Inferior parietal cortex (tissue), 1 donor: Measurements from ENCODE around the gene IZUMO4.

Experiments used
- DNase-seq: peaks from one replicate; pipeline ENCODE4 v3.0.0-alpha.2; 2016; ENCODE audit errors: extremely low spot score

The IZUMO4 gene, protein sequence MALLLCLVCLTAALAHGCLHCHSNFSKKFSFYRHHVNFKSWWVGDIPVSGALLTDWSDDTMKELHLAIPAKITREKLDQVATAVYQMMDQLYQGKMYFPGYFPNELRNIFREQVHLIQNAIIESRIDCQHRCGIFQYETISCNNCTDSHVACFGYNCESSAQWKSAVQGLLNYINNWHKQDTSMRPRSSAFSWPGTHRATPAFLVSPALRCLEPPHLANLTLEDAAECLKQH

GRCh38 chr19:2096480-2097202, at the start of gene IZUMO4:
Gene IZUMO4, plus strand, starts transcription at chr19:2096915. Its CDS starts 31 bp downstream, at chr19:2096946.
- DNase-seq, result peak; percentile 97

DNA sequence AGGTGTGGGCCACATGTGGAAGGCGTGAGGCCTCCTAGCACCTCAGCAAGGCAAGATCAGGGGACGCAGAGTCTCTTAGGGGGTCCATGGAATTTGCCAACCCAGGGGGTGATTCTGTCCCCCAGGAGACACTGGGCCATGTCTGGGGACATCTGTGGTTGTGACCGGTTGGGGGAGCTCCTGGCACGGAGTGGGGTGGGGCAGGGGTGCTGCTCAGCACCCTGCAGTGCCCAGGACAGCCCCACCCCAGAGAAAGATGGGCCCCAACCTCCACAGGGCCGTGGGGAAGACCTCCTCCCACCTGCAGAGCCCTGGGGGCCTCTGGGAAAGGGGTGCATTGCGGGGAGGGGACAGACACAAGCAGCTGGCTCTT, 49.7 kb upstream of the IZUMO4 start:
- no peak for DNase-seq

DNA sequence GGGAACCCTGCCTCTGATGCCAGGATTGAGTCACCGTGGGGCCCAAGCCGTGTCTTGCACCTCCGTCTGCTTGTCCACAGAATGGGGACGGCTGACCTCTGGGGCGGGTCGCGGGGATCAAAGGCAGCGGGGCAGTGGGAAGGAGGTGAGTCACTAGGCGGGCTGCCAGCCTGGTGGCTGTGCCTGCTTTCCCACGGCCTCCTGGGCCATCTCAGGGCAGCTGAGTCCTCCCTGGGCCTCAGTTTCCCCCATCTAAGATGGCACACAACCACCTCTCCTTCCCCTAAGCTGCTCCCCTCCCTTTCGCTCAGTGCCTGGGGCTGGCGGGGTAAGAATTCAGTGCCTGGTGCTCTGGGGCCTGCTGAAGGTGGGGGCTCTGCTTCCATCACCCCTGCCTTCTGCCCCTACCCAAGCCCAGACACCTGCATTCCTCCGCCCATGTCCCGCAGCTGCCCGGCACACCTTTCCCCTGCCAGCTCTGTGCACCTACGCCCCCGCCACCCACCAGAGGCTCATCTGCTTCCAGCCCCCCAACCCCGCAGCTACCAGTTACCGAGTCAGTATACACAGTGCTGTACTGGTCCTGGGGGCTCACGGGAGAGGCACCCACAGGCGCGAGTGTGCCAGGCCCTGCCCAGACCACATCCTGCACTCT, 49.1 kb upstream of the IZUMO4 start:
- DNase-seq, result no peak

- DNase-seq, result no peak
Measured at GRCh38 chr19:2048104-2048958, 48.4 kb upstream of the IZUMO4 start.

DNA sequence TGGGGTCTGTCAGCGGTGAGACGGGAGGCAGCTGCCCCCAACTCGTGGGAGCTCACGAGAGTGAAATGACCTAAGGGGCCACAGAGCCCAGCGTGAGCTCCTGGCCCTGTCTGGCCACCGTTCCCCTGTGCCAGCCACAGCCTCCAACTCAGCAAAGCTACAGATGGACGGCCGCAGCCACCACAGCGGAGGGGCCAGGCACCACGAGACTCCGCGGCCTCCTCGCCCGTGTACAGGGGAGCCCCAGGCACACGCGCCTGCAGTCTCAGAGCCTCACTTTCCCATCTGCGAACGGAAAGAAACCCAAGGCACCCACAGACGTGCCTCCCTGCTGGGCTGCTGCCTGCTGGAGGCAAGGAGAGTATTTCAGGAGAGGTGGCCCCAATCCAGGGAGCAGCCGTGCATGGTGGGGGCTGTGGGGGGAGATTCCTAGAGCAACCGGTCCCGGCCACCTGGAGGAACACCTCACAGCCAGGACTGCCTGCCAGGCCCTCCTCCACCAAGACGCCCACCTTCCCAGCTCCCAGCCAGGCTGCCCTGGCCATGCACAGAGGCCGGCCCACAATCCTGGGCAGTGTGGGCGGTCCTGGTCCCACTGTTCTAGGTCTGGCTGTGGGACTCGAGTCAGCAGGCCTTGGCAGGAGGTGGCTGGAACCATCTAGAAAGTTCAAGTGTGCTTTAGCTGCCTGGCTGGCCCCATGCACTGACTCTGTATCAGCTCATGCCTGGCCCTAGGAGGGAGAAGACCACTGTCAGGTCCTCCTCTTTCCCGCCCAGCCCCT, 47.6 kb upstream of the IZUMO4 start:
- DNase-seq, result no peak

DNA sequence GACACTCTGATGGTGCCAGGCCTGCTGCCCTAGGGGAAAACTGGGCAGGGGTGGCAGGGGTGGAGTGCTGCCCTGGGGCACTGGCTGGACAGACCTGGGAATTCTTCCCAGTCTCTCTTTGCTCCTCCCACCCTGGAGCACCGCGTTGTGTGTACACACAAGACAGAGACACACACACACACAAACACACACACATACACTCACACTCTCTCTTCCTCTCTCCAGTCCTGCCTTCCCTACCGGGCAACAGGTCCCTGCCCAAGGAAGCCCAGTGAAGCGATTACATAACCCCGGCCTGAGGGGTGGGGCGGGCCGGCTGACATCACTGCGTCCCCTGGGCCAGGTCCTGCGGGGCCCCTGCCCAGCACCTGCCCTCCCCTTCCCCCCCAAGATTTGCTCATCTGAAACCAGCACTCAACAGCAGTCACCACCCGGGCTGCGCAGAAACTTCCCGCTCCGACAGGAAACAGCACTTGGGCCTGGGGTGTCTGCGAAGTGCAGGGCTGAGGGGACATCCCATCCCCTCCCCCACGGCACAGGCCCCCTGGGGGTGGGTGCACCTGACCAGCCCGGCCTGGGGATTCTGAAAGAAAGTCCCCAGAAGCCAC, 46.9 kb upstream of the IZUMO4 start:
- peak; percentile 64 for DNase-seq

GRCh38 chr19:2050349-2050990, 46.2 kb upstream of the IZUMO4 start:
- no peak for DNase-seq

- DNase-seq, result peak; percentile 94
Measured at GRCh38 chr19:2050991-2051772, 45.5 kb upstream of the IZUMO4 start, which contains the start of gene MKNK2. Gene MKNK2, minus strand, starts transcription at chr19:2051244. Its CDS starts 393 bp downstream, at chr19:2050851.

DNA sequence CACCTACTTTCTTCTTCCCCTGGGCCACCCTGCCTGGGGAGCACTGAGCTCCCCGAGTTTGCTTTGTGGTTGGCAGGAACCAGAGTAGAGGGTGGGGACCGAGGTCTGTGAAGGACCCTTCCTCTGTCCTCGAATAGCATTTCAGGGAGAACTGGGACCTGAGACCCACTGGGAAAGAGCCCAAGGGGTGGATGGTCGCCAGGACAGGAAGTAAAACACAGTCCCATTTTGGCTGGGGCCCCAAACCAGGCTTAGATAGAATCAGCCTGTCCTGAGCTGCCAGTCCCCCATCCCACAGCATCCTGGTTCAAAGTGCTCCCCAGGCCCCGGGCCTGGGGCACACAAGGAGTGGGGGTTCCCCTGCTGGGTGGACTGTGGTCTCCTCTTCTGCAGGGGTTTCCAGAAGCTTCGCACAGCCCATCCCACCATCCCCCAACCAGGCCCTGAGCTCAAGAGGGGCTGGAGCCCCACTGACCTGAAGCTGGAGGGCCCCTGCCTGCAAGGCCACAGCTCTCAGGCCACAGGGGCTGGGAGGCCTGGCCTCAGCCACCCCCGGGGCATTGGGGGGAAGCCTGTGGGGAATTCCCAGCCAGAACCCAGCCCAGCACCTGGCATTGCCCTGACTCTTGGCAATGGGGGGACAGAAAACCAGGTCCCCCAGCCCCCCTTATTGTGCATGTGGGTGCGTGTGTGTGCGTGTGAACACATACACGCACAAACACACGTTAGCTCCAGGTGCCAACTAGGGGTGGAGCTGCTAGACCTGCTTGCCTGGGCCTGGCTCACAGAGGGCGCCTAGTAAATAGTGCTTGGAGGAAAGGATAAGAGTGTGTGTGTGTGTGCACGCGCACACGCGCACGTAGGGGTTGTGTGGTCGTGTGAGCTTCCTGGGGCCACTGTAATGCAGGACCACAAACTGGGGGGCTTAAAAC, 44.7 kb upstream of the IZUMO4 start:
- DNase-seq, result no peak

- DNase-seq, result no peak
Measured at GRCh38 chr19:2053601-2054389, 42.9 kb upstream of the IZUMO4 start.

DNA sequence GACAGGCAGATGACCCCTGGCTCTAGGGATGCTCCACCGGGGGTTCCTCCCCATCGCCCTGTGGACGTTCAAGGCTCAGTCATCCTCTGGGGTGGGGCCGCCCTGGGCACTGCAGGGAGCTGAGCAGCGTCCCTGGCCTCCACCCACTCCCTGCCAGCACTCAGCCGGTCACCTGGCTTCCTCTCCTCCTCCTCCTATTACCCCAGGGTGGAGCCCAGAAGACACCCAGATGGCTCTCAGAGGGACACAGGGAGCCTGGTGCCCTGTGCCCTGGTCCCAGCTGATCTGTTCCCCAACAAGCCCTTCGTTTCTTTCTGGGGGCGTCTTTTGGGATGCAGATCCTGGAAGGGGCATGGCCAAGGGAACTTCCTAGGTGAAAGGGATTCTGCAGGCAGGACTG, 42.0 kb upstream of the IZUMO4 start:
- no peak for DNase-seq

DNA sequence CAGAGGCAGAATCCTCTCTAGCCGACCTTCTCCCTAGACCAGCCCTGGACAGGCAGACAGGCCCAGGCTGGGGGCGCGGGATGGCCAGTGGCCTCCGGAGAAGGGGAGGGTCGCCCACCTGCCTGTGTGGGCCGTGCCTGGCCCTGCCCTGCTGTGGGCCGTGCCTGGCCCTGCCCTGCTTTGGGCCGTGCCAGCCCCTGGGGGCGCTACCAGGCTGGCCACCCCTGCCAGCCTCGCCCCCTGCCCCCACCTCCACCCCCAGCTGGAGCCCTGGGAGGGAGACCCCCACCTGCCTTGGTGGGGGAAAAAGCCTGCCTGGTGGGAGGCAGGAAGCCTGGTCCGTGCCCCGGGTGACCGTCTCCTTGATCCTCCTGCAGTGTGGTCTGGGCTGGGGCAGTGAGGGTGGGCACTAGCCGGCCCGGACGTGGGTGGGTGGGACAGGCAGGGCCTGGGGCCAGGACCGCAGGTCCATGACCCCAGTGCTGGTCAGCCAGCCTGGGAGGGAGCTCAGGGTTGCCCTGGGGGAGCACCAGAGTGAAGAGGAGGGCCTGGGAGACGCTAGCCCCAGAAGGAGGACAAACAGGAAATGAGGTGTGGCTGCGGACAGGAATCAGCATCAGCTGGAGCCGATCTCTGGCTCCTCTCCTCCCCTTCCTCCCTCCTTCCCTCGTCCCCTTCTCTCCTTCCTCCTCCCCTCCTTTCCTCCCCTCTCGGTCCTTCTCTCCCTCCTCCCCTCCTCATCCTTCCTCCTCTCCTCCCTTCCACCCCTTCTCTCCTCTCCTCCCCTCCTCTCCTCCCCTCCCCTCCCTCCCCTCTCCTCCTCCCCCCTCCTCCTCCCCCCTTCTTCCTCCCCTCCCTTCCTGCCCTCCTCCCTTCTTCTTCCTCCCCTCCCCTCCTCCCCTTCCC, 40.5 kb upstream of the IZUMO4 start:
- DNase-seq, result no peak

GRCh38 chr19:2056837-2057192, 39.9 kb upstream of the IZUMO4 start:
- no peak for DNase-seq

- no peak for DNase-seq
Measured at GRCh38 chr19:2057484-2058469, 38.9 kb upstream of the IZUMO4 start.
